ENCODE data around the gene SH3BP1. TPM values are rescaled to one million over a fixed set of nuclear protein-coding genes. Genes with fewer than 3 reads are reported as not detected.

The SH3BP1 gene
- total and polyA plus RNA-seq, 2 of the 13 experiments (the other 11 are each of a cell fraction or from before 2014, with no cell fraction given): 8.4 to 18.5 TPM

GRCh38 chr22:37675930-37676735 lies 36.7 kb downstream of the SH3BP1 start:
- BruUV-seq (replicated peaks): TSS peak; percentile 64
- CTCF ChIA-PET (ENCODE audit: low intra/inter-chr PET ratio, low total read pairs): no interaction called here

More at GRCh38 chr22:37675930-37676735, 36.7 kb downstream of the SH3BP1 start:
- no peak for DNase-seq (ENCODE audit: low spot score)
- H3K9me3 ChIP-seq (ENCODE audit: low read length): no peaks in the 10 kb centered on the region
- WGBS (ENCODE audit: low lambda C conversion rate): 5% methylated on average over 12 of the region's 17 CpGs
- no peaks in the 10 kb centered on the region for H3K27me3 ChIP-seq (ENCODE audit: control insufficient read depth in 1 of 2, insufficient read depth in 2 of 2, low read length in 2 of 2)
- TF ChIP-seq YY1 (IDR thresholded peaks at IDR 0.05; ENCODE audit: insufficient read depth, insufficient replicate concordance, low read depth, low read length): no peak
- TF ChIP-seq ZNF614 (CRISPR knock-in tag; IDR thresholded peaks at IDR 0.05; ENCODE audit: borderline replicate concordance): no peak
- TF ChIP-seq ZNF180 (CRISPR knock-in tag; IDR thresholded peaks at IDR 0.05; ENCODE audit: borderline replicate concordance, low read depth): no peak
- 0 out of 2 replicates have a peak, but pooled peaks have one; percentile 3 for TF ChIP-seq YEATS4 (CRISPR knock-in tag; IDR thresholded peaks at IDR 0.05; ENCODE audit: borderline replicate concordance)
- TF ChIP-seq, protein P1, sequence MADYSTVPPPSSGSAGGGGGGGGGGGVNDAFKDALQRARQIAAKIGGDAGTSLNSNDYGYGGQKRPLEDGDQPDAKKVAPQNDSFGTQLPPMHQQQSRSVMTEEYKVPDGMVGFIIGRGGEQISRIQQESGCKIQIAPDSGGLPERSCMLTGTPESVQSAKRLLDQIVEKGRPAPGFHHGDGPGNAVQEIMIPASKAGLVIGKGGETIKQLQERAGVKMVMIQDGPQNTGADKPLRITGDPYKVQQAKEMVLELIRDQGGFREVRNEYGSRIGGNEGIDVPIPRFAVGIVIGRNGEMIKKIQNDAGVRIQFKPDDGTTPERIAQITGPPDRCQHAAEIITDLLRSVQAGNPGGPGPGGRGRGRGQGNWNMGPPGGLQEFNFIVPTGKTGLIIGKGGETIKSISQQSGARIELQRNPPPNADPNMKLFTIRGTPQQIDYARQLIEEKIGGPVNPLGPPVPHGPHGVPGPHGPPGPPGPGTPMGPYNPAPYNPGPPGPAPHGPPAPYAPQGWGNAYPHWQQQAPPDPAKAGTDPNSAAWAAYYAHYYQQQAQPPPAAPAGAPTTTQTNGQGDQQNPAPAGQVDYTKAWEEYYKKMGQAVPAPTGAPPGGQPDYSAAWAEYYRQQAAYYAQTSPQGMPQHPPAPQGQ (CRISPR knock-in tag; IDR thresholded peaks at IDR 0.05; ENCODE audit: borderline replicate concordance): no peak
- TF ChIP-seq, protein P2, sequence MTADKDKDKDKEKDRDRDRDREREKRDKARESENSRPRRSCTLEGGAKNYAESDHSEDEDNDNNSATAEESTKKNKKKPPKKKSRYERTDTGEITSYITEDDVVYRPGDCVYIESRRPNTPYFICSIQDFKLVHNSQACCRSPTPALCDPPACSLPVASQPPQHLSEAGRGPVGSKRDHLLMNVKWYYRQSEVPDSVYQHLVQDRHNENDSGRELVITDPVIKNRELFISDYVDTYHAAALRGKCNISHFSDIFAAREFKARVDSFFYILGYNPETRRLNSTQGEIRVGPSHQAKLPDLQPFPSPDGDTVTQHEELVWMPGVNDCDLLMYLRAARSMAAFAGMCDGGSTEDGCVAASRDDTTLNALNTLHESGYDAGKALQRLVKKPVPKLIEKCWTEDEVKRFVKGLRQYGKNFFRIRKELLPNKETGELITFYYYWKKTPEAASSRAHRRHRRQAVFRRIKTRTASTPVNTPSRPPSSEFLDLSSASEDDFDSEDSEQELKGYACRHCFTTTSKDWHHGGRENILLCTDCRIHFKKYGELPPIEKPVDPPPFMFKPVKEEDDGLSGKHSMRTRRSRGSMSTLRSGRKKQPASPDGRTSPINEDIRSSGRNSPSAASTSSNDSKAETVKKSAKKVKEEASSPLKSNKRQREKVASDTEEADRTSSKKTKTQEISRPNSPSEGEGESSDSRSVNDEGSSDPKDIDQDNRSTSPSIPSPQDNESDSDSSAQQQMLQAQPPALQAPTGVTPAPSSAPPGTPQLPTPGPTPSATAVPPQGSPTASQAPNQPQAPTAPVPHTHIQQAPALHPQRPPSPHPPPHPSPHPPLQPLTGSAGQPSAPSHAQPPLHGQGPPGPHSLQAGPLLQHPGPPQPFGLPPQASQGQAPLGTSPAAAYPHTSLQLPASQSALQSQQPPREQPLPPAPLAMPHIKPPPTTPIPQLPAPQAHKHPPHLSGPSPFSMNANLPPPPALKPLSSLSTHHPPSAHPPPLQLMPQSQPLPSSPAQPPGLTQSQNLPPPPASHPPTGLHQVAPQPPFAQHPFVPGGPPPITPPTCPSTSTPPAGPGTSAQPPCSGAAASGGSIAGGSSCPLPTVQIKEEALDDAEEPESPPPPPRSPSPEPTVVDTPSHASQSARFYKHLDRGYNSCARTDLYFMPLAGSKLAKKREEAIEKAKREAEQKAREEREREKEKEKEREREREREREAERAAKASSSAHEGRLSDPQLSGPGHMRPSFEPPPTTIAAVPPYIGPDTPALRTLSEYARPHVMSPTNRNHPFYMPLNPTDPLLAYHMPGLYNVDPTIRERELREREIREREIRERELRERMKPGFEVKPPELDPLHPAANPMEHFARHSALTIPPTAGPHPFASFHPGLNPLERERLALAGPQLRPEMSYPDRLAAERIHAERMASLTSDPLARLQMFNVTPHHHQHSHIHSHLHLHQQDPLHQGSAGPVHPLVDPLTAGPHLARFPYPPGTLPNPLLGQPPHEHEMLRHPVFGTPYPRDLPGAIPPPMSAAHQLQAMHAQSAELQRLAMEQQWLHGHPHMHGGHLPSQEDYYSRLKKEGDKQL (CRISPR knock-in tag; IDR thresholded peaks at IDR 0.05; ENCODE audit: low read depth): no peak
- peak; percentile 61; the same call in 1 of the 2 replicates for TF ChIP-seq ZNF652 (CRISPR knock-in tag; IDR thresholded peaks at IDR 0.05; ENCODE audit: borderline replicate concordance, low read depth)
- no peak for TF ChIP-seq ZFP36L2 (CRISPR knock-in tag; IDR thresholded peaks at IDR 0.05)
- TF ChIP-seq HMG20A (CRISPR knock-in tag; IDR thresholded peaks at IDR 0.05; ENCODE audit: borderline replicate concordance): no peak
- 0 out of 2 replicates have a peak, but pooled peaks have one; percentile 23 for TF ChIP-seq ZMYM3 (CRISPR knock-in tag; IDR thresholded peaks at IDR 0.05)
- TF ChIP-seq HNRNPL (IDR thresholded peaks at IDR 0.05; ENCODE audit: low read depth, low read length): peak; percentile 77
- TF ChIP-seq AGO2 (optimal IDR thresholded peaks at IDR 0.05; ENCODE audit: low read depth, low read length): peak; percentile 7
- peak overlapping the region; percentile 57 to 71 (median 59) for H3K4me3 ChIP-seq (replicated peaks in 1 of 3; ENCODE audit: insufficient read depth in 1 of 3, low read depth in 2 of 3, low read length in 3 of 3)
- intact Hi-C loops (cut with micrococcal nuclease; ENCODE audit: unreplicated experiment): no loop called here
- H3K4me1 ChIP-seq (ENCODE audit: insufficient read depth, low read length): peaks cover 46% of the 10 kb centered on the region
- no peaks in the 10 kb centered on the region for H4K20me1 ChIP-seq (ENCODE audit: insufficient read depth, low read length)
- ATAC-seq: peak; percentile 17
- POLR2A ChIA-PET: interaction anchor here (1.1 to 6.0 kb wide), 4 partner anchors 9 to 68 kb away, joined by 4 to 120 read pairs (median 20); partner anchors contain the start of genes NOL12 and PDXP
- in situ Hi-C loops (cut with HindIII; ENCODE audit: extremely low pct_ligation_motif_present, low pct_unique_long_range_greater_than_20kb): no loop called here
- H3K4me2 ChIP-seq (ENCODE audit: low read depth, low read length): peak overlapping the region; percentile 96
- no peaks in the 10 kb centered on the region for H3K79me2 ChIP-seq (ENCODE audit: insufficient read depth, low read length)
- H3K27ac ChIP-seq (ENCODE audit: extremely low read length, insufficient read depth, low read length): peak overlapping the region; percentile 33
- H2AFZ ChIP-seq (ENCODE audit: low read length): no peak overlapping the region
- H3K9ac ChIP-seq (ENCODE audit: insufficient read depth, low read depth, low read length): peak overlapping the region; percentile 71
- peaks cover 0 to 2% of the 10 kb centered on the region in 2 experiments; a peak in 1 of 5 replicates for H3K36me3 ChIP-seq (replicated peaks in 1 of 2; ENCODE audit: control insufficient read depth in 1 of 2, insufficient read depth in 2 of 2, low read length in 2 of 2)
- no peak for FAIRE-seq

All from HepG2 (cell line).